Activated T-helper 1 cell treated with anti-CD3 and anti-CD28 coated beads, Interleukin-12 subunit alpha, Interleukin-12 subunit beta, Interleukin-2, Interleukin-4 antibody, amounts not matched to agents 30 ng/mL and 10 ng/mL and 1 ng/mL, durations not matched to agents 14 hours and 24 hours and 36 hours (primary cell): ENCODE data around the gene ITCH. TPM values are rescaled to one million over a fixed set of nuclear protein-coding genes. Genes with fewer than 3 reads are reported as not detected.
"Not testable (repeated sequence)": the region's sequence is repeated elsewhere in the genome, so short reads cannot be mapped to it uniquely, and the experiment has no call there.

Experiments
- DNase-seq: peaks from one replicate; pipeline ENCODE4 v3.0.0; 2021; ENCODE audit warnings: low spot score
- H3K27ac Mint-ChIP-seq: one replicate; pipeline ENCODE4 v1.8.0; 2021; ENCODE audit warnings: mild to moderate bottlenecking, mixed read lengths
- H3K27me3 Mint-ChIP-seq: one replicate; pipeline ENCODE4 v1.8.0; 2022; ENCODE audit warnings: mild to moderate bottlenecking, moderate library complexity, mixed read lengths; ENCODE audit not compliant: insufficient read depth
- H3K36me3 Mint-ChIP-seq: one replicate; pipeline ENCODE4 v1.8.0; 2021; ENCODE audit warnings: low read depth, mixed read lengths
- H3K4me1 Mint-ChIP-seq: one replicate; pipeline ENCODE4 v1.8.0; 2021; ENCODE audit warnings: low read depth, mixed read lengths
- H3K4me3 Mint-ChIP-seq: one replicate; pipeline ENCODE4 v1.8.0; 2021; ENCODE audit warnings: mild to moderate bottlenecking, moderate library complexity, mixed read lengths
- H3K9me3 Mint-ChIP-seq: one replicate; pipeline ENCODE4 v1.8.0; 2021; ENCODE audit warnings: mixed read lengths
- intact Hi-C: fragments of 100-400 bp; cut with micrococcal nuclease; formaldehyde crosslinking; loops from one replicate; pipeline ENCODE4 v1.15.1; 2024
- total RNA-seq: library from RNA; stranded (reverse); gene quantifications from 2 replicates; pipeline ENCODE4 v1.2.3, GENCODE V29; 2022

ITCH gene
- total RNA-seq, 1 donor from 2014 or later = 55.6 TPM

DNA sequence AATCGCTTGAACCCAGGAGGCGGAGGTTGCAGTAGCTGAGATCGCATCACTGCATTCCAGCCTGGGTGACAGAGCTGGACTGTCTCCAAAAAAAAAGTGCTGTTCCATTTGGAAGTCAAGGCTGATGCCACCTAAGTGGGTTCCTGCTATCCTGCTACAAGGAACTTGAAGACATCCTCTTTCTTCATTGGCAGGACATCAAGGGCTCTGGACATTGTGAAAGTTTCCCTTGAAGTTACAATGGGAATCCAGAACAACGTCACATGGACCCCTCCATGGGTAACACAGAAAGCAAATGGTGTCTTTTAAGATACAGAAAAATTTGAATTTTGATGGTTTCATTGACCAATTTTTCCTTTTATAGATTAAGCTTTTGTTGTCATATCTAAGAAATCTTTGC, 15.5 kb upstream of the ITCH start:
- no peak for DNase-seq
- Mint-ChIP-seq H3K9me3 (no peaks in the 10 kb centered on the region), H3K27me3 (no peaks in the 10 kb centered on the region), H3K36me3 (no peaks in the 10 kb centered on the region), H3K27ac (no peak overlapping the region), H3K4me3 (no peak overlapping the region), H3K4me1 (peaks cover 9% of the 10 kb centered on the region)
- intact Hi-C loops = no loop called here

DNA sequence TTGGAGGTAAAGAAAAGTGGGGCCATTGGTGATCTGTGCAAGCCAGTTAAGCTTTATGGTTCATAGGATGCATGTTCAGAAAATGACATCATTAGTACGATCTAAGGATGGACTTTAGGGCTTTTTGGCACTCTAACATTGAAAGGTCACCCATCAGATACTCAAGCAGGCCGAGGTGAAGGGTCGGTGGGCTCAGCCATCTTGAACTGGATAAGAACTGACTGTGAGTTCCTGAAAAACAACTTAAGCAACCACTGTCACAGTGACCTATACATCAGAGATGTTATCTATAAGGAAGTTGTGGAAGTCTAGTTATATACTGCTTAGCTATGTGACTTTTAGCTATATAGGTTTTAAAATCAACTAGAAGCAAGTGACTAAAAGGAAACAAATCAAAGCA, 13.0 kb upstream of the ITCH start:
- no peak for DNase-seq
- no peaks in the 10 kb centered on the region for H3K36me3 Mint-ChIP-seq
- H3K27me3 Mint-ChIP-seq = no peaks in the 10 kb centered on the region
- peaks cover 9% of the 10 kb centered on the region for H3K4me1 Mint-ChIP-seq
- no peak overlapping the region for H3K27ac Mint-ChIP-seq
- H3K9me3 Mint-ChIP-seq = no peaks in the 10 kb centered on the region
- no peak overlapping the region for H3K4me3 Mint-ChIP-seq
- intact Hi-C loops = no loop called here

DNA sequence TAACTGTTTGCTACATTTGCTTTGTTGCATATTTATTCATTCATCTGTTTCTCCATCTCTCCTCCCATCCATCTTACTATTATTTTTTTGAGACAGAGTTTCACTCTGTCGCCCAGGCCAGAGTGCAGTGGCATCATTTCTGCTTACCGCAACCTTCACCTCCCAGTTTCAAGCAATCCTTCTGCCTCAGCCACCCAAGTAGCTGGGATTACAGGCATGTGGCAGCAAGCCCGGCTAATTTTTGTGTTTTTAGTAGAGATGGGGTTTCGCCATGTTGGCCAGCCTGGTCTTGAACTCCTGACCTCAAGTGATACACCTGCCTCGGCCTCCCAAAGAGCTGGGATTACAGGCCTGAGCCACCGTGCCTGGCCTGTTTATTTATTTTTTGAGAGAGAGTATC, 9.6 kb upstream of the ITCH start:
- H3K27ac Mint-ChIP-seq, H3K4me1 Mint-ChIP-seq, H3K27me3 Mint-ChIP-seq, intact Hi-C loops, DNase-seq, H3K36me3 Mint-ChIP-seq, H3K9me3 Mint-ChIP-seq, H3K4me3 Mint-ChIP-seq: not testable (repeated sequence)

DNA sequence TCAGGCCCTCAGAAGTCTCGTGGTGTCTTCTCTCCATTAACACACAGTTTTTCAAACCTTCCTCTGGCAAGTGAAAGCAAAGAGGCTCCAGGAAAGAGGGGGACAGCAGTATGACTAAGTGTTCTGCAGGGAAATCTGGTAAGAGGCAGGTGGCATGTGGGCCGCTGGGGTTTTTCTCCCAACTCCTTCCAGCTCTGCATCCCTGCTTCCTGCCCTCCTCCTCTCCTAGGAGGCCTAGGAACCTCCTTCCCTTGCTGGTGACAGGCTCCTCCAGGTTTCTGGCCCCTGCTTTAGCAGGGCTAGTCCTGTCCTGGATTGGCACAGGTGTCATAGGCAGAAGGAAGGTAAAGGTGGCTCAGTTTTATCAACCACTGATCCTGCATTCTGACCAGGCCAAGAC, 7.6 kb upstream of the ITCH start:
- no peak overlapping the region for H3K27ac Mint-ChIP-seq
- H3K27me3 Mint-ChIP-seq = no peaks in the 10 kb centered on the region
- no peak for DNase-seq
- intact Hi-C loops = no loop called here
- H3K4me1 Mint-ChIP-seq = no peaks in the 10 kb centered on the region
- no peaks in the 10 kb centered on the region for H3K36me3 Mint-ChIP-seq
- H3K4me3 Mint-ChIP-seq = no peak overlapping the region
- H3K9me3 Mint-ChIP-seq = no peaks in the 10 kb centered on the region

DNA sequence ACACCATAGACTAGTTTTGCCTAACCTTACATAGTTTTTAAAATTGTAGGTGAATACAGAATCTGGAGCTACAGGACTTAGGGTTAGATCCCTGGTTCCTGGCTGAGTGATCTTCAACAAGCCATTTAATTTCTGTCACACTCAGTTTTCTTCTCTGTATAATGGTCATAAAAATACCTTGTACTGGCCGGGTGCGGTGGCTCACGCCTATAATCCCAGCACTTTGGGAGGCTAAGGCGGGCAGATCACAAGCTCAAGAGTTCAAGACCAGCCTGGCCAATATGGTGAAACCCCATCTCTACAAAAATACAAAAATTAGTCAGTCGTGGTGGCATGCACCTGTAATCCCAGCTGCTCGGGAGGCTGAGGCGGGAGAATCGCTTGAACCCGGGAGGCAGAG, 3.3 kb upstream of the ITCH start:
- not testable (repeated sequence) for H3K4me3 Mint-ChIP-seq, H3K9me3 Mint-ChIP-seq, H3K4me1 Mint-ChIP-seq, H3K27ac Mint-ChIP-seq, DNase-seq, H3K36me3 Mint-ChIP-seq, H3K27me3 Mint-ChIP-seq
- intact Hi-C loops = loop anchor here (5.0 to 10.0 kb wide), 2 partner anchors 348 to 365 kb away; partner anchors contain the start of gene RALY

DNA sequence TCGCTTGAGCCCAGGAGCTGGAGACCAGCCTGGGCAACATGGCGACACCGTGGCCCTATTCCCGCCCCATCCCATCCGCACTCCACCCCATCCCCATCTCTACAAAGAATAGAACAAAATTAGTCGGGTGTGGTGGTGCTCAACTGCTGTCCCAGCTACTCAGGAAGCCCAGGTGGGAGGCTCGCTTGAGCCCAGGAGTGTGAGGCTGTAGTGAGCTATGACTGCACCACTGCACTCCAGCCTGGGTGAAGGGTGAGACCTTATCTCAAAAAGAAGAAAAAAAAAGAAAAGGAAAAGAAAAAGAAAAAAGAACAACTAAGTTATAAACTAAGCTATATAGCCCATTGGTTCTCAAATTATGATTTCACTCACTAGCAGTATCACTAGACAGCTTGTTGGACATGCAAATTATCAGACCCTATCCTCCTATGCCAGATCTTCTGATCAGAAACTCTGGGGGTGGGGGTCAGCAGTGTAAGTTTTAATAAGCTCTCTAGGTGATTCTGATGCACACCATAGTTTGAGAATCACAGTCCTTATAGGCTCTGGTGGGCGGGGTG, 491 bp upstream of the ITCH start:
- H3K4me3 Mint-ChIP-seq = peak overlapping the region; percentile 100
- intact Hi-C loops = loop anchor here (1.0 to 10.0 kb wide), 9 partner anchors 50 to 462 kb away; partner anchors contain the start of genes AHCY, EIF2S2, MAP1LC3A and PIGU
- peaks cover 17% of the 10 kb centered on the region for H3K36me3 Mint-ChIP-seq
- DNase-seq = no peak
- peaks cover 22% of the 10 kb centered on the region for H3K4me1 Mint-ChIP-seq
- H3K27me3 Mint-ChIP-seq = no peaks in the 10 kb centered on the region
- H3K27ac Mint-ChIP-seq = peak overlapping the region; percentile 100
- no peaks in the 10 kb centered on the region for H3K9me3 Mint-ChIP-seq

DNA sequence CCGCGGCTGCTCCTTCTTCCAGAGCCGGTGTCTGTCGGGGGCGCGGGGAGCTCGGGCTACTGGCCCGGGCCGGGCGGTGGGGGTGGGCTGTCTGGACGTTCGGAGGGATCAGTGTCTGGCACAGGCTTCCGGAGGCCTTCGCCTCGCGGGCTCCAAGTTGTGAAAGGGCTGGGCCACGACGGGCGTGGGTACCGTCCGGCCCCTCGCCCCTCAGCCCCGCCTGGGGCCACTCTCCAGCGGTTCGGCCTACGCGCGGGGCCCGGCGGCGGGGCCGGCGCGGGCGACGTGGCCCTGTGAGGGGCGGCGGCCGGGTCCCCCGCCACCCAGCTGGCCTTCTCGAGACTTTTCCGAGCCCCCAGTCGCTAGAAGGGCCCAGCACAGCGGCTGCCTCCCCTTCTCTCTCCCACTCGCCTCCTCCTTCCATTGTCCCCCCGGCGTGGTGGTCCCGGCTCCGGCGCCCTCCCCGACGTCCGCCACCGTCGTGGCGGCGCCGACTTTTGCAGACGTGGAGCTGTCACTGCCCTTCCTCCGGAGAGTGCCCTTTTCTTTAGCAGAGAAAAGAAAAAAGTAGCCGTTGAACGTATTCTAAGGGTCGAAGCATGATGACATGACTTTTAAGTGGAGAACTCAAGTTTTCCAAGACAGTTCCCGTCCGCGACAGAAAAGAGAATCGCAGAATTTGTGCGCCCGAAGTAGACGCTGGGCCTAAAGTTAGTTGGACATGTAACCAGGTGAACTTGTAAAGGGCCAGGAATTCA, 571 bp downstream of the ITCH start:
- Mint-ChIP-seq H3K27ac (peak overlapping the region; percentile 100), H3K9me3 (no peaks in the 10 kb centered on the region), H3K4me1 (peaks cover 30% of the 10 kb centered on the region), H3K4me3 (peak overlapping the region; percentile 100), H3K27me3 (no peaks in the 10 kb centered on the region), H3K36me3 (peaks cover 23% of the 10 kb centered on the region)
- peak; percentile 5 for DNase-seq
- intact Hi-C loops = loop anchor here (1.0 to 10.0 kb wide), 9 partner anchors 51 to 461 kb away; partner anchors contain the start of genes AHCY, EIF2S2, MAP1LC3A and PIGU

DNA sequence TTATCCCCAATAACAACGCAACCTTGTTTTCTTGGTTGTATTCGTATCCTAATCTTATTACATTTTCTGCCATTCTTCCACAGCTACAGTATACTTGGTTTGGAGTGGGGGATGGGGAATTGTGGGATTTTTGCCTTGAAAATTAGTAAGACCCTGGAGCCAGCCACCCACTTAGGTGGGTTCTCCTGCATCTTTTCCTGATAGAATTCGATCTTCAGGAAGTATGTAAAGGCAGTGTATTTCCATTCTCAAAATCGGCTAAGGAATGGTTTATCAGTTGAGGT, 1.1 kb downstream of the ITCH start:
- peak overlapping the region; percentile 100 for H3K4me3 Mint-ChIP-seq
- DNase-seq = no peak
- H3K4me1 Mint-ChIP-seq = peaks cover 35% of the 10 kb centered on the region
- no peaks in the 10 kb centered on the region for H3K27me3 Mint-ChIP-seq
- H3K9me3 Mint-ChIP-seq = no peaks in the 10 kb centered on the region
- H3K27ac Mint-ChIP-seq = peak overlapping the region; percentile 80
- peaks cover 24% of the 10 kb centered on the region for H3K36me3 Mint-ChIP-seq
- intact Hi-C loops = loop anchor here (5.0 to 10.0 kb wide), 2 partner anchors 343 to 369 kb away; partner anchors contain the start of gene RALY

DNA sequence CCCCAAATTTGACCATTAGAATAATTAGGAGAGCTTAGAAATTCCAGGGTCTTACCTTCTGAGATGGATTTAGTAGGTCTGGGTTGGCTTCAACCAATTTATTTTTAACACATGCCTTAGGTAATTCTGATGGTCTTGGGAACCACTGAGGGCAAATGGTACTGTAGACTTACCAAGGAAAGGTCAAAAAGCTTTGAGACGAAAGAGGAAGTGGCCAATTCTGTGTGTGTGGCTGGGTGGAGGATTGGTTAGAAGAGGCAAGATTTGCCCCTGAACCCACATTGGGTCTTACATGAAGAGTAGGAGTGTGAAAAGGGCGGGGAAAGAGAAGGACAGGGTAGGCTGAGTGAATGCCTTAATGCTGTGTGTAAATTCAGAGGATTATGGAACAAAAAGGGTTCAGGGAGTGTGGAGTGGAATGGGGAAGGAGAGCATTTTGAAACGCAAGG, 2.7 kb downstream of the ITCH start:
- intact Hi-C loops = loop anchor here (5.0 to 10.0 kb wide), 2 partner anchors 42 to 371 kb away; partner anchors contain the start of gene RALY
- peaks cover 38% of the 10 kb centered on the region for H3K36me3 Mint-ChIP-seq
- no peaks in the 10 kb centered on the region for H3K27me3 Mint-ChIP-seq
- peak; percentile 11 for DNase-seq
- H3K27ac Mint-ChIP-seq = peak overlapping the region; percentile 72
- H3K4me3 Mint-ChIP-seq = peak overlapping the region; percentile 69
- H3K4me1 Mint-ChIP-seq = peaks cover 41% of the 10 kb centered on the region
- H3K9me3 Mint-ChIP-seq = no peaks in the 10 kb centered on the region

DNA sequence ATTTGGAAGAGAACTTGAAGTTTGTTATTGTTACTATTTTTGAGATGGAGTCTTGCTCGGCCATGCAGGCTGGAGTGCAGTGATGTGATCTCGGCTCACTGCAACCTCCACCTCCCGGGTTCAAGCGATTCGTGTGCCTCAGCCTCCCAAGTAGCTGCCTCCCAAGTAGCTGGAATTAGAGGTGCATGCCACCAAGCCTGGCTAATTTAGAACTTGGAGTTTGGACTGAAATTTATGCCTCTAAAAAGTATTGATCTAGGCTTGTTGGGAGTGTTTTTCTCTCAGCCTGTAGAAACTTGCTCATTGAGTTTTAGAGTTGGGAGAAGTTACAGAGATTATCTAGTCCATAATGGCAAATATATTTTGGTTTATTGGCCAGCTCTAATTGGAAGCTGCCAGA, 4.1 kb downstream of the ITCH start:
- no peaks in the 10 kb centered on the region for H3K9me3 Mint-ChIP-seq
- H3K4me1 Mint-ChIP-seq = peaks cover 41% of the 10 kb centered on the region
- H3K36me3 Mint-ChIP-seq = peaks cover 39% of the 10 kb centered on the region
- no peaks in the 10 kb centered on the region for H3K27me3 Mint-ChIP-seq
- intact Hi-C loops = loop anchor here (5.0 to 10.0 kb wide), 2 partner anchors 40 to 372 kb away; partner anchors contain the start of gene RALY
- no peak for DNase-seq
- H3K27ac Mint-ChIP-seq = no peak overlapping the region
- H3K4me3 Mint-ChIP-seq = no peak overlapping the region

DNA sequence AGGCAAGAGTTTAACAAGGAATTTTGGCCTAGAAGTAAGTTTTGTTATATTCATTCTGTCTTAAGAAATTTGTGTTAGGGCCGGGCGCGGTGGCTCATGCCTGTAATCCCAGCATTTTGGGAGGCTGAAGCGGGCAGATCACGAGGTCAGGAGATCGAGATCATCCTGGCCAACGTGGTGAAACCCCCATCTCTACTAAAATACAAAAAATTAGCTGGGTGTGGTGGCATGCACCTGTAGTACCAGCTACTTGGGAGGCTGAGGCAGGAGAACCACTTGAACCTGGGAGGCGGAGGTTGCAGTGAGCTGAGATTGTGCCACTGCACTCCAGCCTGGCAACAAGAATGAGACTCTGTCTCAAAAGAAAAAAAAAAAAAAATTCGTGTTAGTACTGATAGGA, 4.8 kb downstream of the ITCH start:
- Mint-ChIP-seq H3K27ac (peak overlapping the region; percentile 9), H3K4me1 (peaks cover 41% of the 10 kb centered on the region), H3K36me3 (peaks cover 42% of the 10 kb centered on the region)
- not testable (repeated sequence) for H3K4me3 Mint-ChIP-seq, H3K9me3 Mint-ChIP-seq, H3K27me3 Mint-ChIP-seq, DNase-seq
- intact Hi-C loops = loop anchor here (5.0 to 10.0 kb wide), 2 partner anchors 39 to 373 kb away; partner anchors contain the start of gene RALY

DNA sequence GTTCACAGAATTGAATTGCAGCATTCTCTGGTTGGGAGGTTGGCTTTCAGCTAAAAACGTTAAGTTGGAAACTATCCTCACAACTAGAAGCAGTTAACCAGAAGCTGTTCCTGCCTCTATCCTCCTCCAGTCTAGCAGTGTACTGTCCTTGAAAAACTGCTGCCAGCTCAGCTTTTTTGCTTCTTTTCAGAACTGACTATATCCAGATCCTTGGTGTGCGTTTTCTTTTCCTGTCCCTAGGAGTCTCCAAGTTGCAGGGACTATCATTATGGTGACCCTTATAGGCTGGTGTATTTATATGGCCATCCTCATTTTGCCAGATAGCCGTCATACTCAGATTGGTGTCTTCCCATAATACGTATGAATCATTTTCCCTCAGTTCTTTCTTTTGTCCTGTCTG, 5.5 kb downstream of the ITCH start:
- peaks cover 42% of the 10 kb centered on the region for H3K36me3 Mint-ChIP-seq
- peaks cover 41% of the 10 kb centered on the region for H3K4me1 Mint-ChIP-seq
- DNase-seq = no peak
- intact Hi-C loops = loop anchor here (5.0 to 10.0 kb wide), 2 partner anchors 39 to 374 kb away; partner anchors contain the start of gene RALY
- H3K4me3 Mint-ChIP-seq = no peak overlapping the region
- H3K27ac Mint-ChIP-seq = no peak overlapping the region
- H3K27me3 Mint-ChIP-seq = no peaks in the 10 kb centered on the region
- no peaks in the 10 kb centered on the region for H3K9me3 Mint-ChIP-seq

DNA sequence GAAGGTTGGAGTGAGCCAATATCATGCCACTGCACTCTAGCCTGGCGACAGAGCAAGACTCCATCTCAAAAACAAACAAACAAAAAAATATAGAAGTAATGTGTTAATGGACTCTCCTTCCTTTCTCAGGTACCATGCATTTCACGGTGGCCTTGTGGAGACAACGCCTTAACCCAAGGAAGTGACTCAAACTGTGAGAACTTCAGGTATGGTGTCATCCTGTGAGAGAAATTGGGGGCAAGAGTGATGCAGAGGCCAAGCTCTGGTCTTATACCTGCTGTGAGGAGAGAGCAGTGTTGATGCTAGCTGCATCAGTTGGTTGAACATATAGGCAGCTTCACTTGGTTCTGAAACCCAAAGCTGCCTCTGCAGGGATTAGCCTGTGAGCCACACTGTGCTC, 6.2 kb downstream of the ITCH start:
- peaks cover 43% of the 10 kb centered on the region for H3K36me3 Mint-ChIP-seq
- no peak overlapping the region for H3K27ac Mint-ChIP-seq
- H3K27me3 Mint-ChIP-seq = no peaks in the 10 kb centered on the region
- intact Hi-C loops = loop anchor here (5.0 to 10.0 kb wide), 2 partner anchors 38 to 374 kb away; partner anchors contain the start of gene RALY
- peaks cover 41% of the 10 kb centered on the region for H3K4me1 Mint-ChIP-seq
- peak; percentile 3 for DNase-seq
- H3K4me3 Mint-ChIP-seq = no peak overlapping the region
- no peaks in the 10 kb centered on the region for H3K9me3 Mint-ChIP-seq
